GM18873 (cell line): ENCODE results near the gene DYNLT2.

ENCODE experiments used
- ATAC-seq: cut with Tn5 transposase; IDR thresholded peaks from one replicate; pipeline ENCODE4 v1.9.1; 2021; ENCODE audit warnings: mild to moderate bottlenecking, moderate library complexity, moderate number of reproducible peaks; ENCODE audit not compliant: unreplicated experiment, low FRiP score

The DYNLT2 gene

GRCh38 chr6:169751242-169752073 lies at the start of gene DYNLT2, which contains the start of gene ERMARD:
Gene DYNLT2, minus strand, starts transcription at chr6:169751572. Its CDS starts 114 bp downstream, at chr6:169751458.
Gene ERMARD, plus strand, starts transcription at chr6:169751622. Its CDS starts 36 bp downstream, at chr6:169751658.
- ATAC-seq, result peak; percentile 91

- ATAC-seq, result no peak
Measured at GRCh38 chr6:169800668-169801395, 49.5 kb upstream of the DYNLT2 start.

GRCh38 chr6:169800116-169800667 lies 48.8 kb upstream of the DYNLT2 start:
- ATAC-seq, result no peak

GRCh38 chr6:169799474-169799926 lies 48.1 kb upstream of the DYNLT2 start:
- ATAC-seq, result no peak

- ATAC-seq, result no peak
Measured at GRCh38 chr6:169798764-169799473, 47.5 kb upstream of the DYNLT2 start.

GRCh38 chr6:169795196-169795595 lies 43.8 kb upstream of the DYNLT2 start:
- no peak for ATAC-seq

- ATAC-seq, result no peak
Measured at GRCh38 chr6:169794317-169795055, 43.1 kb upstream of the DYNLT2 start.

- no peak for ATAC-seq
Measured at GRCh38 chr6:169793408-169793807, 42.0 kb upstream of the DYNLT2 start.

- no peak for ATAC-seq
Measured at GRCh38 chr6:169792306-169793015, 41.1 kb upstream of the DYNLT2 start.

GRCh38 chr6:169791721-169792131 lies 40.4 kb upstream of the DYNLT2 start:
- no peak for ATAC-seq

GRCh38 chr6:169789944-169790927 lies 38.9 kb upstream of the DYNLT2 start:
- ATAC-seq, result peak; percentile 79

GRCh38 chr6:169789146-169789943 lies 38.0 kb upstream of the DYNLT2 start:
- ATAC-seq, result no peak

- ATAC-seq, result no peak
Measured at GRCh38 chr6:169788809-169789145, 37.4 kb upstream of the DYNLT2 start.

- no peak for ATAC-seq
Measured at GRCh38 chr6:169787797-169788196, 36.4 kb upstream of the DYNLT2 start.

GRCh38 chr6:169786349-169786748 lies 35.0 kb upstream of the DYNLT2 start:
- no peak for ATAC-seq

- no peak for ATAC-seq
Measured at GRCh38 chr6:169785566-169785965, 34.2 kb upstream of the DYNLT2 start.

- no peak for ATAC-seq
Measured at GRCh38 chr6:169784821-169785340, 33.5 kb upstream of the DYNLT2 start.
